Astrocyte (in vitro differentiated cells and primary cell): Measurements from ENCODE around the gene CSNK2B. TPM values are rescaled to one million over a fixed set of nuclear protein-coding genes. Genes with fewer than 3 reads are reported as not detected.

Experiments used
- DNase-seq: peaks from one replicate; pipeline ENCODE4 v3.0.0-alpha.2; 2010; ENCODE audit warnings: low read depth
- FAIRE-seq: peaks from 2 replicates; lab custom pipeline; 2011; peaks lifted over from hg19 to GRCh38; lab: Jason Lieb, UNC
- H2AFZ ChIP-seq: 2 replicates; pipeline ENCODE4 v1.6.0; 2012; ENCODE audit warnings: low read depth, low read length, inconsistent platforms
- H3K27ac ChIP-seq: 2 replicates; pipeline ENCODE4 v1.5.1; 2011; ENCODE audit warnings: low read depth, low read length, inconsistent platforms
- H3K27me3 ChIP-seq: 2 replicates; pipeline ENCODE4 v1.6.0; 2011; ENCODE audit warnings: low read length, inconsistent platforms; ENCODE audit not compliant: insufficient read depth
- H3K36me3 ChIP-seq: 2 replicates; pipeline ENCODE4 v1.5.1; 2011; ENCODE audit warnings: low read length, inconsistent platforms; ENCODE audit not compliant: insufficient read depth
- H3K4me1 ChIP-seq: 2 replicates; pipeline ENCODE4 v1.5.1; 2011; ENCODE audit warnings: low read length, inconsistent platforms; ENCODE audit not compliant: insufficient read depth
- H3K4me2 ChIP-seq: 2 replicates; pipeline ENCODE4 v1.6.0; 2012; ENCODE audit warnings: low read length, inconsistent platforms
- H3K4me3 ChIP-seq: 2 replicates; pipeline ENCODE4 v1.5.1; 2011; ENCODE audit warnings: low read depth, mild to moderate bottlenecking, low read length, inconsistent platforms; ENCODE audit not compliant: insufficient read depth
- H3K79me2 ChIP-seq: 2 replicates; pipeline ENCODE4 v1.6.0; 2012; ENCODE audit warnings: mild to moderate bottlenecking, low read length, inconsistent platforms; ENCODE audit not compliant: insufficient read depth
- H3K9ac ChIP-seq: 2 replicates; pipeline ENCODE4 v1.6.0; 2012; ENCODE audit warnings: mild to moderate bottlenecking, low read length, inconsistent platforms
- H3K9me3 ChIP-seq: 2 replicates; pipeline ENCODE4 v1.5.1; 2012; ENCODE audit warnings: low read depth, mild to moderate bottlenecking, low read length, inconsistent platforms; ENCODE audit not compliant: insufficient read depth
- H4K20me1 ChIP-seq: 2 replicates; pipeline ENCODE4 v1.6.0; 2012; ENCODE audit warnings: low read length, inconsistent platforms; ENCODE audit not compliant: insufficient read depth
- H3K27ac Mint-ChIP-seq: one replicate; pipeline ENCODE4 v1.8.0; 2021; ENCODE audit warnings: mild to moderate bottlenecking, mixed read lengths; ENCODE audit not compliant: unreplicated experiment
- H3K27me3 Mint-ChIP-seq: one replicate; pipeline ENCODE4 v1.8.0; 2021; ENCODE audit warnings: low read depth, mixed read lengths; ENCODE audit not compliant: unreplicated experiment
- H3K36me3 Mint-ChIP-seq: one replicate; pipeline ENCODE4 v1.8.0; 2021; ENCODE audit warnings: low read depth, mixed read lengths; ENCODE audit not compliant: unreplicated experiment
- H3K4me1 Mint-ChIP-seq: one replicate; pipeline ENCODE4 v1.8.0; 2021; ENCODE audit warnings: low read depth, mixed read lengths; ENCODE audit not compliant: unreplicated experiment
- H3K4me3 Mint-ChIP-seq: one replicate; pipeline ENCODE4 v1.8.0; 2021; ENCODE audit warnings: mild to moderate bottlenecking, moderate library complexity, mixed read lengths; ENCODE audit not compliant: unreplicated experiment
- H3K9me3 Mint-ChIP-seq: one replicate; pipeline ENCODE4 v1.8.0; 2021; ENCODE audit warnings: mild to moderate bottlenecking, mixed read lengths; ENCODE audit not compliant: unreplicated experiment
- CTCF ChIP-seq: IDR thresholded peaks from 2 replicates; pipeline ENCODE4 v1.5.1; 2011; ENCODE audit warnings: low read depth, mild to moderate bottlenecking, inconsistent platforms, low read length, moderate library complexity; ENCODE audit not compliant: insufficient read depth
- EZH2 ChIP-seq: IDR thresholded peaks from 2 replicates; pipeline ENCODE4 v1.6.1; 2012; ENCODE audit warnings: mild to moderate bottlenecking, low read length, inconsistent platforms; ENCODE audit not compliant: insufficient read depth
- total RNA-seq: library from RNA; stranded (reverse); gene quantifications from 2 replicates; pipeline ENCODE4 v1.2.1, GENCODE V29; 2021

Gene CSNK2B
- total RNA-seq, 1 donor from 2014 or later = 208 TPM

- H3K4me2 ChIP-seq = no peak overlapping the region
- no peak overlapping the region for H3K4me3 Mint-ChIP-seq
- H3K27ac Mint-ChIP-seq = no peak overlapping the region
- H3K27me3 Mint-ChIP-seq = peaks cover 12% of the 10 kb centered on the region
- H3K9ac ChIP-seq = no peak overlapping the region
- TF ChIP-seq EZH2 (no peak), CTCF (no peak)
- H4K20me1 ChIP-seq = peaks cover 15% of the 10 kb centered on the region
- peaks cover 9% of the 10 kb centered on the region for H3K4me1 Mint-ChIP-seq
- H3K79me2 ChIP-seq = peaks cover 20% of the 10 kb centered on the region
- H2AFZ ChIP-seq = no peak overlapping the region
- H3K36me3 Mint-ChIP-seq = peaks cover 2% of the 10 kb centered on the region
- no peak overlapping the region for H3K27ac ChIP-seq
- DNase-seq (no peak), FAIRE-seq (no peak)
- H3K36me3 ChIP-seq = no peaks in the 10 kb centered on the region
- H3K27me3 ChIP-seq = no peaks in the 10 kb centered on the region
- peaks cover 17% of the 10 kb centered on the region for H3K4me1 ChIP-seq
- no peaks in the 10 kb centered on the region for H3K9me3 ChIP-seq
- no peak overlapping the region for H3K4me3 ChIP-seq
- no peaks in the 10 kb centered on the region for H3K9me3 Mint-ChIP-seq
Measured at GRCh38 chr6:31705931-31706330, 40.1 kb downstream of the CSNK2B start.

- Mint-ChIP-seq H3K9me3 (no peaks in the 10 kb centered on the region), H3K4me3 (no peak within 1 kb of the TSS), H3K27ac (no peak within 1 kb of the TSS), H3K36me3 (peaks cover 4% of the 10 kb centered on the region), H3K4me1 (peaks cover 6% of the 10 kb centered on the region), H3K27me3 (peaks cover 13% of the 10 kb centered on the region)
- no peak for FAIRE-seq
- Histone ChIP-seq H2AFZ (no peak within 1 kb of the TSS), H3K4me3 (no peak within 1 kb of the TSS), H3K27ac (no peak within 1 kb of the TSS), H3K9ac (no peak within 1 kb of the TSS), H3K79me2 (peaks cover 14% of the 10 kb centered on the region), H3K4me2 (no peak within 1 kb of the TSS), H3K9me3 (no peaks in the 10 kb centered on the region), H3K36me3 (no peaks in the 10 kb centered on the region), H3K4me1 (peaks cover 12% of the 10 kb centered on the region), H4K20me1 (peaks cover 8% of the 10 kb centered on the region), H3K27me3 (no peaks in the 10 kb centered on the region)
- TF ChIP-seq CTCF (no peak), EZH2 (no peak)
- DNase-seq = no peak
Measured at GRCh38 chr6:31706599-31706998, 40.7 kb downstream of the CSNK2B start, which contains the start of gene LY6G6F. Gene LY6G6F (plus strand): TSS chr6:31706866. CDS start chr6:31706907, 41 bp downstream.

- Histone ChIP-seq H3K9ac (no peak overlapping the region), H3K4me3 (no peak overlapping the region), H3K27me3 (peaks cover 2% of the 10 kb centered on the region), H3K27ac (no peak overlapping the region), H3K4me1 (peaks cover 6% of the 10 kb centered on the region), H3K9me3 (no peaks in the 10 kb centered on the region), H3K36me3 (no peaks in the 10 kb centered on the region), H2AFZ (no peak overlapping the region), H3K79me2 (peaks cover 3% of the 10 kb centered on the region), H3K4me2 (no peak overlapping the region), H4K20me1 (no peaks in the 10 kb centered on the region)
- Mint-ChIP-seq H3K27ac (no peak overlapping the region), H3K36me3 (peaks cover 2% of the 10 kb centered on the region), H3K27me3 (peaks cover 18% of the 10 kb centered on the region), H3K9me3 (no peaks in the 10 kb centered on the region), H3K4me1 (peaks cover 3% of the 10 kb centered on the region), H3K4me3 (no peak overlapping the region)
- TF ChIP-seq CTCF (no peak), EZH2 (no peak)
- DNase-seq (no peak), FAIRE-seq (no peak)
Measured at GRCh38 chr6:31707701-31708100, 41.8 kb downstream of the CSNK2B start.
